GM12878 (cell line): ENCODE results near the gene UBAC2. TPM values are rescaled to one million over a fixed set of nuclear protein-coding genes. Genes with fewer than 3 reads are reported as not detected.

Source experiments
- ATAC-seq: fragments of 200-7000 bp; cut with Tn5 transposase; 3 replicates; pipeline ENCODE4 v1.9.1; 2020; ENCODE audit warnings: mild to moderate bottlenecking, moderate library complexity
- BruUV-seq: library from RNA; stranded (reverse); fragments of 400-500 nt; replicated peaks from 2 replicates; lab custom pipeline; 2021; lab: Mats Ljungman, UMichigan
- CTCF ChIA-PET: fragments of 300-600 bp; sonication (Branson Sonifier 250); formaldehyde crosslinking; extraction: SDS; loops from one replicate; lab custom pipeline; 2021; ENCODE audit warnings: inconsistent platforms; lab: Yijun Ruan, JAX
- POLR2A ChIA-PET: fragments of 350-600 bp; formaldehyde crosslinking; extraction: SDS; loops from one replicate; lab custom pipeline; 2021; ENCODE audit warnings: inconsistent platforms; lab: Charles Lee
- RAD21 ChIA-PET: fragments of 300-600 bp; sonication (Branson Sonifier 250); formaldehyde crosslinking; loops from one replicate; lab custom pipeline; 2023; ENCODE audit warnings: antibody characterized with exemption; ENCODE audit not compliant: unreplicated experiment; lab: Charles Lee
- SMC1A ChIA-PET: fragments of 300-600 bp; sonication (Branson Sonifier 250); formaldehyde crosslinking; loops from one replicate; lab custom pipeline; 2023; ENCODE audit not compliant: unreplicated experiment, uncharacterized antibody; lab: Charles Lee
- DNase-seq: peaks from one replicate; pipeline ENCODE4 v3.0.0-alpha.2; 2011; ENCODE audit warnings: low read depth, low spot score
- FAIRE-seq: peaks from 3 replicates; lab custom pipeline; 2011; peaks lifted over from hg19 to GRCh38; lab: Jason Lieb, UNC
- H2AFZ ChIP-seq: 2 replicates; pipeline ENCODE4 v1.6.0; 2011; ENCODE audit warnings: low read depth, low read length, control low read depth; ENCODE audit not compliant: control insufficient read depth
- H3K27ac ChIP-seq: 2 replicates; pipeline ENCODE4 v1.5.1; 2011; ENCODE audit warnings: control low read depth; ENCODE audit not compliant: control insufficient read depth, insufficient read depth
- H3K27me3 ChIP-seq, 2 experiments: replicated peaks in 1 of 2; 2 replicates each; pipeline versions ENCODE4 v1.6.0 to v1.6.1; 2011; ENCODE audit warnings: low read length in 1 of 2; ENCODE audit not compliant: control insufficient read depth in 2 of 2, insufficient read depth in 2 of 2
- H3K36me3 ChIP-seq, 2 experiments: 2 replicates each; pipeline ENCODE4 v1.5.1; 2011; ENCODE audit warnings: low read length in 1 of 2; ENCODE audit not compliant: control insufficient read depth in 2 of 2, insufficient read depth in 2 of 2
- H3K4me1 ChIP-seq: 2 replicates; pipeline ENCODE4 v1.6.1; 2011; ENCODE audit warnings: mild to moderate bottlenecking, low read length, moderate library complexity, mixed read lengths; ENCODE audit not compliant: control insufficient read depth, insufficient read depth
- H3K4me2 ChIP-seq: 2 replicates; pipeline ENCODE4 v1.6.0; 2011; ENCODE audit warnings: control low read depth; ENCODE audit not compliant: control insufficient read depth, insufficient read depth
- H3K4me3 ChIP-seq: fragments of 200-600 bp; sonication (generic); 2 replicates; pipeline ENCODE4 v1.5.1; 2016
- H3K79me2 ChIP-seq: 2 replicates; pipeline ENCODE4 v1.6.0; 2011; ENCODE audit warnings: low read length; ENCODE audit not compliant: control insufficient read depth, insufficient read depth
- H3K9ac ChIP-seq: 2 replicates; pipeline ENCODE4 v1.8.0; 2011; ENCODE audit warnings: low read length, control low read depth, mixed read lengths; ENCODE audit not compliant: control insufficient read depth, insufficient read depth
- H3K9me3 ChIP-seq: replicated peaks from 3 replicates; pipeline ENCODE4 v1.5.1; 2011; ENCODE audit warnings: mild to moderate bottlenecking, low read length; ENCODE audit not compliant: control insufficient read depth, insufficient read depth
- H4K20me1 ChIP-seq: 2 replicates; pipeline ENCODE4 v1.6.0; 2011; ENCODE audit not compliant: control insufficient read depth, insufficient read depth
- BACH1 ChIP-seq: fragments of 450-650 bp; IDR thresholded peaks from 2 replicates; pipeline ENCODE4 v1.6.1; 2017; ENCODE audit warnings: mild to moderate bottlenecking, borderline replicate concordance
- BRCA1 ChIP-seq: IDR thresholded peaks from 2 replicates; pipeline ENCODE4 v1.6.1; 2011; ENCODE audit warnings: low read depth, low read length, improper control_type of control experiment
- E2F4 ChIP-seq: IDR thresholded peaks from 2 replicates; pipeline ENCODE4 v1.6.1; 2012; ENCODE audit warnings: low read depth, low read length, improper control_type of control experiment
- E4F1 ChIP-seq: fragments of 450-650 bp; IDR thresholded peaks from 2 replicates; pipeline ENCODE4 v1.6.1; 2018; ENCODE audit warnings: borderline replicate concordance, mild to moderate bottlenecking; ENCODE audit not compliant: partially characterized antibody
- ESRRA ChIP-seq: IDR thresholded peaks from 2 replicates; pipeline ENCODE4 v1.6.1; 2012; ENCODE audit warnings: mild to moderate bottlenecking, low read length, improper control_type of control experiment
- HDGF ChIP-seq: fragments of 450-650 bp; IDR thresholded peaks from 2 replicates; pipeline ENCODE4 v1.6.1; 2016; ENCODE audit warnings: antibody characterized with exemption
- NFYB ChIP-seq: IDR thresholded peaks from 2 replicates; pipeline ENCODE4 v1.6.1; 2011; ENCODE audit warnings: low read depth, mild to moderate bottlenecking, low read length, improper control_type of control experiment, moderate library complexity; ENCODE audit not compliant: insufficient read depth
- NR2F1 ChIP-seq: fragments of 450-650 bp; conservative IDR thresholded peaks from 2 replicates; pipeline ENCODE4 v1.6.1; 2017; ENCODE audit warnings: mild to moderate bottlenecking
- POU2F2 ChIP-seq: IDR thresholded peaks from 3 replicates; pipeline ENCODE4 v1.6.1; 2011; ENCODE audit warnings: low read depth, mild to moderate bottlenecking, low read length, borderline replicate concordance
- PRDM15 ChIP-seq: fragments of 450-650 bp; formaldehyde crosslinking; IDR thresholded peaks from 2 replicates; pipeline ENCODE4 v1.4.0; 2020; ENCODE audit warnings: mild to moderate bottlenecking, moderate library complexity
- RUNX3 ChIP-seq: IDR thresholded peaks from 2 replicates; pipeline ENCODE4 v1.6.1; 2012; ENCODE audit warnings: low read length, inconsistent platforms
- SMC3 ChIP-seq: IDR thresholded peaks from 2 replicates; pipeline ENCODE4 v1.6.1; 2011; ENCODE audit warnings: low read length, improper control_type of control experiment, borderline replicate concordance
- USF2 ChIP-seq: IDR thresholded peaks from 2 replicates; pipeline ENCODE4 v1.6.1; 2011; ENCODE audit warnings: low read depth, low read length, improper control_type of control experiment, borderline replicate concordance
- WGBS: methylation state at CpG from one replicate; pipeline ENCODE4 v1.1.6; 2016; ENCODE audit warnings: low lambda C conversion rate; ENCODE audit not compliant: insufficient replicate concordance, insufficient coverage; ENCODE audit errors: missing lambda C conversion rate; 5-methylcytosine and 5-hydroxymethylcytosine counted together
- in situ Hi-C: fragments of 300-500 bp; cut with MboI; formaldehyde crosslinking; loops from 9 replicates; pipeline ENCODE4 v1.14.3; 2018; ENCODE audit warnings: mixed read lengths
- intact Hi-C: fragments of 100-400 bp; cut with micrococcal nuclease; formaldehyde crosslinking; loops from one replicate; pipeline ENCODE4 v1.14.2; 2022; ENCODE audit not compliant: unreplicated experiment
- polyA plus RNA-seq, 11 experiments: library from polyadenylated mRNA; depleted of rRNA in 4 of 11; unstranded in 6 of 11; stranded (reverse) in 5 of 11; fragments of >200 nt; fragmentation: Nextera tagmentation in 4 of 11; fragmentation: Illumina TruSeq in 1 of 11; extraction: Ambion mirVana in 4 of 11; extraction: Trizol in 1 of 11; gene quantifications; 1 replicate in 1 of 11; 2 replicates in 10 of 11; pipeline versions ENCODE4 v1.2.1 to v1.2.3, GENCODE V29; 2011 to 2016; ENCODE audit warnings: inconsistent platforms in 2 of 11, missing spikeins in 2 of 11, low read depth in 1 of 11
- total RNA-seq, 4 experiments: library from RNA; depleted of rRNA in 3 of 4; stranded (reverse); fragments of >200 nt in 3 of 4; fragmentation: Illumina TruSeq in 1 of 4; extraction: Trizol in 1 of 4; gene quantifications; 2 replicates each; pipeline versions ENCODE4 v1.2.1 to v1.2.3, GENCODE V29; 2013 to 2021

UBAC2 gene
- total and polyA plus RNA-seq, 10 of the 15 experiments (the other 5 are each of a cell fraction or from before 2014, with no cell fraction given) = 3.0 to 54.6 (median 17.4) TPM

- TF ChIP-seq SMC3 = no peak
- no peak for TF ChIP-seq POU2F2
- no peak for TF ChIP-seq USF2
- no peak for TF ChIP-seq BRCA1
Measured at GRCh38 chr13:99350191-99350590, 149.5 kb downstream of the UBAC2 start (continued).

- DNase-seq (no peak), FAIRE-seq (no peak), ATAC-seq (no peak)
- H2AFZ ChIP-seq = no peak overlapping the region
- no TSS peak for BruUV-seq
- peaks cover 24% of the 10 kb centered on the region for H3K79me2 ChIP-seq
- H3K36me3 ChIP-seq = no peaks in the 10 kb centered on the region; a peak in 3 of 4 replicates
- H3K4me2 ChIP-seq = peak overlapping the region; percentile 39
- ChIA-PET POLR2A (interaction anchor here (0.6 to 1.6 kb wide), 6 partner anchors 10 to 864 kb away, joined by 3 read pairs; no protein-coding TSS in a partner anchor), RAD21 (interaction anchor here (0.8 to 7.5 kb wide), 10 partner anchors 14 to 86 kb away, joined by 3 to 99 read pairs (median 17); partner anchors contain the start of gene GPR183), CTCF (interaction anchor here (0.5 to 3.2 kb wide), 10 partner anchors 8 to 147 kb away, joined by 3 to 20 read pairs (median 4); no protein-coding TSS in a partner anchor), SMC1A (interaction anchor here (0.6 to 7.5 kb wide), 11 partner anchors 12 to 85 kb away, joined by 3 to 78 read pairs (median 9); partner anchors contain the start of gene GPR183)
- H4K20me1 ChIP-seq = no peaks in the 10 kb centered on the region
- 87% methylated on average over 4 of the region's 4 CpGs for WGBS
- intact Hi-C loops (no loop called here), in situ Hi-C loops (no loop called here)
- peaks cover 61% of the 10 kb centered on the region for H3K4me1 ChIP-seq
- peak overlapping the region; percentile 30 for H3K27ac ChIP-seq
- H3K27me3 ChIP-seq = no peaks in the 10 kb centered on the region
- H3K9ac ChIP-seq = no peak overlapping the region
- no peak overlapping the region for H3K4me3 ChIP-seq
- no peaks in the 10 kb centered on the region for H3K9me3 ChIP-seq
- TF ChIP-seq NFYB (no peak), E4F1 (no peak), PRDM15 (no peak), ESRRA (no peak), HDGF (no peak), NR2F1 (no peak), BACH1 (no peak), RUNX3 (no peak; the same call in 1 of the 2 replicates), E2F4 (no peak)
Measured at GRCh38 chr13:99351772-99352171, 151.1 kb downstream of the UBAC2 start.
